ENCODE data around the gene KIF17.

The KIF17 gene

DNA sequence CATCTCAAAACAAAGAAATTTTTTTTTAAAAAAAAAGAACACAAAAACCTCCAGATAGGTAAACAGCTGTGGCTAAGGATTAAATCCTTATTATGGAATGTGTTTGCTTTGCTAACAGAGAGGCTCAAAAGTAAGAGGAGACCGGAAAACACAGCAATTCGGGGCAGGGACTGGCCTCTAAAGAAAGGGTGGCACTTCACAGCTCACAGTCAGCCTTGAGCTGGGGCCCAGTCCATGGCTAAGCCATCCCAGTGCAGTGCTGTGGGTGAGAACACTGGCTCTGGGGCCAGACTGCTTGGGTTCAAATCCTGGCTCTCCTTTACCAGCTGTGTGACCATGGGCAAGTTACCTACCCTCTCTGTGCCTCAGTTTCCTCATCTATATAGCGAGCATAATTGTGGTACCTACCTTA is 28.2 kb downstream of the KIF17 start:
- no peak for TF ChIP-seq CTCF (IDR thresholded peaks at IDR 0.05)
- Histone ChIP-seq H3K4me3 (ENCODE audit: low read depth in 1 of 2, low read length in 1 of 2) (no peak overlapping the region), H3K36me3 (no peaks in the 10 kb centered on the region), H3K27me3 (no peaks in the 10 kb centered on the region), H3K9me3 (no peaks in the 10 kb centered on the region), H3K27ac (no peak overlapping the region), H3K4me1 (ENCODE audit: control insufficient read depth in 1 of 2, insufficient read depth in 1 of 2, low read depth in 1 of 2, low read length in 1 of 2) (no peaks in the 10 kb centered on the region)

- H3K4me1 ChIP-seq (ENCODE audit: control insufficient read depth in 1 of 2, insufficient read depth in 1 of 2, low read depth in 1 of 2, low read length in 1 of 2), result no peaks in the 10 kb centered on the region
- no peak overlapping the region for H3K4me3 ChIP-seq (ENCODE audit: low read depth in 1 of 2, low read length in 1 of 2)
Observed at GRCh38 chr1:20686883-20687725, 30.7 kb downstream of the KIF17 start.

GRCh38 chr1:20685741-20686140 is 32.1 kb downstream of the KIF17 start:
- Histone ChIP-seq H3K9me3 (no peaks in the 10 kb centered on the region), H3K36me3 (no peaks in the 10 kb centered on the region), H3K4me3 (ENCODE audit: low read depth in 1 of 2, low read length in 1 of 2) (no peak overlapping the region), H3K27ac (no peak overlapping the region), H3K4me1 (ENCODE audit: control insufficient read depth in 1 of 2, insufficient read depth in 1 of 2, low read depth in 1 of 2, low read length in 1 of 2) (no peaks in the 10 kb centered on the region), H3K27me3 (no peaks in the 10 kb centered on the region)
- no peak for TF ChIP-seq CTCF (IDR thresholded peaks at IDR 0.05)

More at GRCh38 chr1:20686883-20687725, 30.7 kb downstream of the KIF17 start:
- Histone ChIP-seq H3K36me3 (no peaks in the 10 kb centered on the region), H3K9me3 (no peaks in the 10 kb centered on the region), H3K27me3 (no peaks in the 10 kb centered on the region), H3K27ac (no peak overlapping the region)
- no peak for TF ChIP-seq CTCF (IDR thresholded peaks at IDR 0.05)

DNA sequence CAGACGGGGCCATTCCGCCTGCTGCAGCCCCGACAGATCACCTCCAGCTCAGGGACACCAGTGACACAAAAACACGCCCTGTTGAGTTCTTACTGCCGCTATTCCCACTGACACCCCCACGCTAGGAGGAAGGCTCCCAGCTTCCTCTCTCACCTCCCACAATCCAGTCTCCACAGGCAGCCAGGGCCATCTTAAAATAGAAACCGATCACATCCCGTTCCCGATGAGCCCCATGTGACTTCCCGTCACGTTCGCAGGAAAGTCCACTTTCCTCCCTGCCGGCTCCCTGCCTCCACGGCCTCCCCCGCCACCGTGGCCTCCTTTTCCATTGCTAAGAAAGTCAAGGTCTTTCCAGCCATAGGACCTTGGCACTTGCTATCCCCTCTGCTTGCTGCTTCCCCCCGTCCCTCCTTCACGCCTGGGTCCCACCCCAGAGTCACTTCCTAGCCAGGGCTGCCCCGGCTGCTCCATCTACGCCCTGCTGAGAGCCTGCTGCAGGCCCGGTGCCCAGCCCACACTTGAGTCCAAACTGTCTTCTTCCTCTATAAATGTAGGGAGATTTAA is 32.6 kb downstream of the KIF17 start:
- no peak for TF ChIP-seq CTCF (IDR thresholded peaks at IDR 0.05)
- H3K4me1 ChIP-seq (ENCODE audit: control insufficient read depth in 1 of 2, insufficient read depth in 1 of 2, low read depth in 1 of 2, low read length in 1 of 2), result no peaks in the 10 kb centered on the region
- H3K27me3 ChIP-seq, result no peaks in the 10 kb centered on the region
- H3K27ac ChIP-seq, result no peak overlapping the region
- no peak overlapping the region for H3K4me3 ChIP-seq (ENCODE audit: low read depth in 1 of 2, low read length in 1 of 2)
- no peaks in the 10 kb centered on the region for H3K36me3 ChIP-seq
- no peaks in the 10 kb centered on the region for H3K9me3 ChIP-seq

DNA sequence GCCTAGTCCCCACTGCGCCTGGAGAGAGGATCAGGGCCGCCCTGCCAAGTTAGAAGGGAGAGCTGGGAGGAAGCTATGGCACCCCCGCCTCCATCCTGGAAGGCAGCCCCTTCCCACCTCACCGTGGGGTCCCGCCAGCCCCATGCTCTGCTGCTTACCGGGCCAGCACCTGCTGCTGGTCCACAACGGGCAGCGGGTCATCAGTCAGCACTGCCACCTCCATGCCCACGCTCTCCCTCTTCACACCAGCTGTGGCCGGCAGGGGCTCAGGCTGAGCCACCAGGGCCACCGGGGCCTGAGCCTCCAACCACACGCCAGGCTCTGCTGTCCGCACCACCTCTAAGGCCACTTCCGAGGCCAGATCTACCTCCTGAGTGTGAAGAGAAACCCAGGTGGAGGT is 33.2 kb downstream of the KIF17 start:
- Histone ChIP-seq H3K4me3 (ENCODE audit: low read depth in 1 of 2, low read length in 1 of 2) (no peak overlapping the region), H3K4me1 (ENCODE audit: control insufficient read depth in 1 of 2, insufficient read depth in 1 of 2, low read depth in 1 of 2, low read length in 1 of 2) (no peaks in the 10 kb centered on the region), H3K27ac (no peak overlapping the region), H3K9me3 (no peaks in the 10 kb centered on the region), H3K27me3 (no peaks in the 10 kb centered on the region), H3K36me3 (no peaks in the 10 kb centered on the region)
- TF ChIP-seq CTCF (IDR thresholded peaks at IDR 0.05), result no peak

Measured in neutrophil (primary cell).